GM18867 (cell line): ENCODE results near the gene SYNPO2.
A peak's percentile ranks its signal among the peaks of the same experiment; 100 is the strongest.
"Not testable (repeated sequence)": the region's sequence is repeated elsewhere in the genome, so short reads cannot be mapped to it uniquely, and the experiment has no call there.

Experiments
- ATAC-seq: cut with Tn5 transposase; IDR thresholded peaks from one replicate; pipeline ENCODE4 v1.9.1; 2021; ENCODE audit warnings: mild to moderate bottlenecking, moderate library complexity; ENCODE audit not compliant: unreplicated experiment

The SYNPO2 gene

DNA sequence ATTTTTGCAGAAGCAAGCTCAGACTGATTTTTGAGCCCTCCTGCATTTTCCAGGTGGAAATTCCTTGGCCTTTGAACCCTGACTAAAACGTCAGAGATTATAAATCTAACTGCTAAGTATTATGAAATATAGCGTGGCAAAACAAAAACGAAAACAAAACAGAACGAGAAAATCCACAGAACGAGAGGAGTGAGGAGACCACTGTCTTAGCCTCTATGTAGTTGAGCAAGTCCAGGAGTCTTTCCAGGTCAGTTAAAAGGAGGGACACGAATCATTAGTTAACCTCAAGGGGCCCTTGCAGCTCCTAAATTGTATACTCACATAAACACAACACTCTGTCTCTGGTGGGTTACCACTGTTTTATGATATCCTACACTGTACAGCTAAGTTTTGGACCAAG is 80.2 kb downstream of the SYNPO2 start:
- ATAC-seq: no peak

DNA sequence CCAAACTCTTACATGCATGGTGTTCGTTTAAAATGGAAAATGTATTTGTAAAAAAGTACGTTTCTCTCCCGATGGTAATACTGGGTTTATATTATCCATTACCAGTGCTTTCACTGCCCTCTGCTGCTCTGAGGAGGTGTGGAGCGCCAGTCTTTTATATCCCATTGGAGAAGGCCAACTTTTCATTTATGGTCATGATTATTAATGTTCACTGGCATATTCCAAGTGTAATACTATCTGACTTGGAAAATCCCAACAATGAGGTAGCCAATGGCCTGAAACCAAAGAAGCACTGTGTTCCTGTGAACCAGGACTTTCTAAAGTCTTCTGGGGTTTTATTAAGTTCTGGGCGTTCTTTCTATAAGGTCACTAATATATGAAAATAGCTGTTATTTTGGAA is 80.7 kb downstream of the SYNPO2 start:
- no peak for ATAC-seq

DNA sequence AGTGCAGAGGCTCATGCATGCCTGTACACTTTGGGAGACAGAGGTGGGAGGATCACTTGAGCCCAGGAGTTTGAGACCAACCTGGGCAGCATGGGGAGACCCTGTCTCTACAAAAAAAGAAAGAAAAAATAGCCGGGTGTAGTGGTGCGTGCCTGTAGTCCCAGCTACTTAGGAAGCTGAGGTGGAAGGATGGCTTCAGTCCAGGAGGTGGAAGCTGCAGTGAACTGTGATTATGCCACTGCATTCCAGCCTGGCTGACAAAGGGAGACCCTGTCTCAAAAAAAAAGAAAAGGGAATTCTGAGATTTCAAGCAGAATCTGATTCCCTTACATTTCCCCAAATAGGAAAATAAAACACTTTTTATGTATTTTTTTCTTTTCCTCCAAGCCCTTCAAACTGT is 83.5 kb downstream of the SYNPO2 start:
- no peak for ATAC-seq

DNA sequence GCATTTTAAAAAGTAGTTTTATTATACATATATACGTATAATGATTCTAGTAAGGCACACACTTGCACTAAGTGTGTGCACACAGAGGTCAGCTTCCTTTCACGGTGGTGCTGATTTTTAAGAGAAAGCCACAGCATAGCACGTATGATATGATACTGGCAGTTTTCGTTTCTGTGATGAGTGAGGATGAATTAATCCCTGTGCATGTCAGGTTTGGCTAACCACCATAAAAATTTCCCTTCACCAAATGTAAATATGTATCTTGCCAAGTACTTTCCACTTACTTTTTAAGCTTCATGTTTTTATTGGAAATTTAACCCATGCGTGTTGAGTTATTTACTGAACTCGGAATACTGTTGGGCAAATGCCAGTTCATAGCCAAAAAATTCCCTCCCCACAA is 84.6 kb downstream of the SYNPO2 start:
- no peak for ATAC-seq

DNA sequence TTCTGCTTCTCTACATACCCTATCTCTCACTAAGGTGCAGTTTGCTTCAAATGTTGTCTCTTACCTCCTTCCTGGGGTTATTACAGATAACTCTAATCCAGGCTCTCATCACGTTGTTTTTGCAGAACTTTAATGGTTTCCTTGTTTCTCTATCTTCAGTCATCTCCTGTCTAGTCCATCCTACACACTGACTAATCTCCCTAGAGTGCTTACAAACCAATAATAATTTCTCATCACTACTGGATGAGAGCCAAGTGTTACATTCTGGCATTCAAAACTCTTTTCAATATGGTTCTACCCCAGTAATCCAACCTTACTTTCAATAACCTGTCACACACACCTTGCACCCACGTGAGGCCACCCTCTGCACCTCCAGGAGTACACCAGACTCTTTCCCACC is 86.1 kb downstream of the SYNPO2 start:
- ATAC-seq: no peak

DNA sequence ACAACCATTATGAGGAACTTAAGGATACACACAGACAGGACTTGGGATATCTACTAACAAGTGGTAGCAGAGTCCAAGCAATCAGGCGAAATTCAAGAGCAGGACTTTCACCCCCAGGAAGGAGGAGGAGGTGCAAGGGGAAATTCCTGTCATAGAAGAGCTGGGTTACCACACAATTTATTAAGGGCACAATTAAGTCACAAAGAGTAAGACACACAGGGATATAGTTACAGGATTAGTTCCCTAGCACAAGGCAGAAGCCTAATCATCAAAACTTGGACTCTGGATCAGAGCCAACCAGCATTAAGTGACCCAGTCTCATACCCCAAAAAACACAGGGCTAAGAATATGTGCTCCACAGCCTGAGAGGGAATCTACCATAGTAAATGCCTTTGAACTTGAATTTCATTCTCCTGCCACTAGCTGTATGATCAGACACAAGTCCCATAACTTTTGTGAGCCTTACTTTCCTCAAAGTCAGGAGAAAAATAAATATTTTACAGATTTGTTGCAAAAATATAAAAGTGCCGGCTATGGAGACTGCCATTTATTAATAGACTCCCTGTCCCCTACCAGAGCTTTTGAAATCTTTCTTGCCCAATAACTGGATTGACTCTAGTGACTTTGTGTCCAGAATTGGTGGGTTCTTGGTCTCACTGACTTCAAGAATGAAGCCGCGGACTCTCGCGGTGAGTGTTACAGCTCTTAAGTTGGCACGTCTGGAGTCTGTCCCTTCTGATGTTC is 87.0 kb downstream of the SYNPO2 start:
- no peak for ATAC-seq

DNA sequence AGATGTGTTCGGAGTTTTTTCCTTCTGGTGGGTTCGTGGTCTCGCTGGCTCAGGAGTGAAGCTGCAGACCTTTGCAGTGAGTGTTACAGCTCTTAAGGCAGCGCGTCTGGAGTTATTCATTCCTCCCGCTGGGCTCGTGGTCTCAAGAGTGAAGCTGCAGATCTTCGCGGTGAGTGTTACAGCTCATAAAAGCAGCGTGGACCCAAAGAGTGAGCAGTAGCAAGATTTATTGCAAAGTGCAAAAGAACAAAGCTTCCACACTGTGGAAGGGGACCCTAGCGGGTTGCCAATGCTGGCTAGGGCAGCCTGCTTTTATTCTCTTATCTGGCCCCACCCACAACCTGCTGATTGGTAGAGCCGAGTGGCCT is 87.5 kb downstream of the SYNPO2 start:
- ATAC-seq: not testable (repeated sequence)

DNA sequence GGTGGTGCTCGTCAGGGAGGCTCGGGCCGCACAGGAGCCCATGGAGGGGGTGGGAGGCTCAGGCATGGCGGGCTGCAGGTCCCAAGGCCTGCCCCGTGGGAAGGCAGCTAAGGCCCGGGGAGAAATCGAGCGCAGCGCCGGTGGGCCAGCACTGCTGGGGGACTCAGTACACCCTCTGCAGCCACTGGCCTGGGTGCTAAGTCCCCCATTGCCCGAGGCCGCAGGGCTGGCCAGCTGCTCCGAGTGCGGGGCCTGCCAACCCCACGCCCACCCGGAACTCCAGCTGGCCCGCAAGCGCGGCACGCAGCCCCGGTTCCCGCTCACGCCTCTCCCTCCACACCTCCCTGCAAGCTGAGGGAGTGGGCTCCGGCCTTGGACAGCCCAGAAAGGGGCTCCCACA is 88.4 kb downstream of the SYNPO2 start:
- ATAC-seq: not testable (repeated sequence)

DNA sequence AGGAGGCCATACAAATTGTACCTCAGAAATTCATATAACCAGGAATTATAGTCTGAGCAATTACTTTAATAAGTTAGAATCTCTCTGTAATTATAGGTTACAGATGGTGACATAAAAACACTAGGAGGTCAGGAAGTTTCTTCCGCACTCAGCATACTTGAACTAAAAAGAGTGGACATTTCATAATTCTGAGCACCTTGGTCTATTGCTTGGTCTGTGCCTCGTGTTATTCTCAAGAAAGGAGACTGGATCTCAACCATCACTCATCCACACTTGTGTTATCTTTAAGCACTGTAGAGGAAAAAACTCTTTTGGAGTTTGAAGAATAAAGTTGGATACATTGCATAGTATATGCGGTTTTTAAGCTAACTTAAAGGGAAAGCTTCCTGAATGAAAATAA is 91.1 kb downstream of the SYNPO2 start:
- ATAC-seq: no peak

DNA sequence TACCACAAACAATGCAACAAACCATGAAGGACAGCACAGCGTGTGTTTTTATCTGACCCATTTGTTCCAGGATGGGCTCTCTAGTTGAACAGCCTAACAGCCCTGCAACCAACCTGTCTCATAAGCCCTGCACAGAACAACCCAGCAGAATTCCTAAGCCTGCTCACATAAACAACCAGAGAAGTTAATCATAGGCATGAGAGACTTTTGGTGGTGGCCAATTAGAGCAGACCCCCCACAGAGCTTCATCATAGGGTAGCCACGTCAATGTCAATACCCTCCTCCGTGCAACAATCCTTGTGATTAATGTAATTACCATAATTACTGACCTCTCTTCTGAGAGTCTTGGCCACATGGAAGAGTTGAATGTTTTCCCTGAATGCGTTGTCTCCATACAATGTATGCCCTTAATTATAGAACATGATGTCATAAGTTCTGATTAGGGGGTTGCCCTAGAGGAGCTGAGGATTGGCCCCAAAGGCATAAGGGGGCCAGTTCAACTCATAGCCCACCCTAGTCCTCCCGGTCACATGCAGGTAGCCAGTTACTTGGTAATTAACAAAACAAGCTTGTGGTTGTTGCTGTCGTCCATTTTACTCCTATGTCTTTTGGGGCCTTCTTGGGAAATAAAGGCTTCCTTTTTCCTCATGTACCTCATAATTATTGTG is 92.7 kb downstream of the SYNPO2 start:
- ATAC-seq: no peak

DNA sequence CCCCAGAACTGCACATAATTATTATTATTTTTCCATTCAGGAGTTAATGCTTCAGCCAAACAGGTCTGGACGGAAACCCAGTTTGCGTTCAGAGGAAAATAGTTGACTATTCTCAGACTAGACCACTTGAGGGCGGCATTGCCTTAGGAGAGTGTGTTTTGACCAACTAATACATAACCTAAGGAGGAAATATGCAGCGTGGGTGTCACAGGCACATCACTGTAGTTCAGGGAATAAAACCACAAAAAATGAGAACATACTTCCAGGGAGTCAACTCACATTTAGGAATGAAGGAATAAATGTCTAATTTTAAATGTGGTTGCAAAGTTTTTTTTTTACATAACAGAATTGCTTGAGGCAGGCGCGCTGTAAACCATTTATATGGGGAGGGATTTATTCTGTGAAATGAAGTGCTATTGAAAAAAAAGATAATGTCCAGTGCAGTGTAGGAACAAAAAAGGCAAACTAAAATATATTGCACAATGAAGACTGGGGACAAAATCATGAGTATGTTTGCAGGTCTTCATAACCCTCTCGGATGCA is 93.3 kb downstream of the SYNPO2 start:
- peak; percentile 92 for ATAC-seq

DNA sequence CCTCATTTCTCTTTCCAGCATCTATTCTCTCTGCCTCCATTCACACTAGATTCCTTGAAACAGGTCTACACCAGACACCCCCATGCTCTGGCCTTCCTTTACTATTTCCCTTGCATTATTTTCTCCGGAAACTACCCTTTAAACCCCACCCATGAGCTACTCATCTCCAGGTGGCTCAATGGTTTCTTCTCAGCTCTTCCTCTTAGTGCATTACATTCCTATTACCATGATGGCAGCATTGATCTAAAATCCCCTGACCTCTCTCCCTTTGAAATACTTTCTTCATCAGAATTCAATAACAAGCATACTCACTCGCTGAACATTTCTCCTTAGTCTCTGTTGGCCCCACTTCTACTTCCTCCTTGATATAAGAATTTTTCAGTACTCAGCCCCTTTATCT is 94.6 kb downstream of the SYNPO2 start:
- no peak for ATAC-seq

DNA sequence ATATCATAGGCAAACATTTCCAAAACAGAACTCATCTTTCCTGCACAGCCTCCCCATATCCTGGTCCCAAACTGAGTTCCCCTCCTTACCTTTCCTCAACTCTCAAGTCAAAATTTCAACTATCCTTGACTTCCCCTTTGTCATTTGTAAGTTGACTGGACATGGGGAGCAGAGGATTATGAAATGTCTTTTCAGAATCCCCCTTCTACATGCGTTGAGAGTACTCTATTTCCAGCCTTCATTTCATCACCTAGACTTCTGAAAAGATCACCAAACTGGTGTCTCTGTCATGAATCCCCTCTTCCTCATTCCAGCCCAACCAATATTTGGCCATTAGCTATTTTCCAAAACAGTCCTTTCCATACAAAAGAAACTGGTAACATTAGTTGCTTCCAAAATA is 95.2 kb downstream of the SYNPO2 start:
- no peak for ATAC-seq

DNA sequence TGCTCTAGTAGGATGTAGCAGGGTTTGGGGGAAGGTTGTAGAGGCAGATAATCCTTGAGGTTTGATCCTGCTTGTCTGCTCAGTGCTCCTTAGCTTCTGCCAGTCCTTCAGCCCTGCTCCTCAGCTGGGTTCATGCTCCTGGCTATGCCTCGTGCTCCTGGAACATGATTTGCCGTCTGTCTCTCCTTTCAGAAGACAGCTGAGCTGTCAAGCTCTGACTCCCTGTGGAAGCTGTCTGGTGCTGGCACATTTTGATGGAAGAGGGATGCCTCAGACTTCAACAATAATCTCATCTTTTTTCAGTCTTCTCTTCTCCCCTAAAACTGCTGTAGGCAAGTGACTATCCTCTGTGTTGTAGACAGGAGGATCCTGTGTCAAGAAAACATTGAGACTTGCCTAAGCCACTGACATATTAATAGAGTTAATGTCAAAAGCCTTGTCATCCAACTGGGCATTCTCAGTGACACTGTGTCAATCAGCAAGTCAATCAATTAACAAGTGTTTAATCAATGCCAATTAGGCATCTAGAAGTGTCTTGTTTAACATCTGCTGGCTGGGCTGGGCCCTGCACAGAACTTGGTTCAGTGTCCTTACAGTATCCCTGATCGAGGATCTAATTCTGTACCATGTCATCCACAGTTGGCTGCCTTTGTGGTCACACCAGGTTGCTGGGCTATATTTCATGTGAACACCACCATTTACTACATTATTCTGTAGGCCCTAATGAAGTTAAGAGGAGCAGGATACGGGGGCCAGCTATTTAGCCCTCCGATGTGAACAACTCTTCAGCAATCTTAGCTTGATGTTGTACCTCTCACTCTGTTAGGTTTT is 96.7 kb downstream of the SYNPO2 start:
- ATAC-seq: no peak

DNA sequence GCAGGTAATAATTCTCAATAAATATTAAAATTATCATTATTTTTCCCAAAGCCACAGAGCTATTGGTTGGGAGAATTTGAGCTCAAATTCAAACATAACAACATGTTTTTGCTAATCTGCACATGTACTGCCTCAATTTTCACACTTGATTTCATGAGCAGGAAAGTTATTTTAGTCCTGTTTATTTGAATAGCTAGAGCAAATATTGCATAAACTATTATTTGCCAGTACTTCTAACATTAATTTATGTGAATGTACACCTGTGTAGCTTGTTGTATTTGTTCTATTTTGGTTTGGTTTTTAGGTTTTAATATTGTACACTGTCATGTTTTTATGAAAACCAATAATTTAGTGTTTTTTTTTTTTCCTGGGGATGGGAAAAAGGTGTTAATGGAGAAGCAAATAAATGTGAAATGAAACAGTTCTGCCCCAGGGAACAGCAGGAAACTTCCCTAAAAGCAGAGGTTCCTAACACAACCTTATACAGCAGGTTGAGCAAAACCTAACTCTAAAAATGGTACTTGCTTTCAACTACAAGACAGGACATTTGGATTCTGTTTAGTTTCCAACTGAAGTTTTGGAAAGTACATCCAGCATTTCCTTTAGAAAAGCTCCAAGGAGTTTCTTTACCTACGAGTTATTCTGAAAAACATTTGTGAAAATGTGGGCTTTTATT is 99.4 kb downstream of the SYNPO2 start:
- ATAC-seq: no peak

DNA sequence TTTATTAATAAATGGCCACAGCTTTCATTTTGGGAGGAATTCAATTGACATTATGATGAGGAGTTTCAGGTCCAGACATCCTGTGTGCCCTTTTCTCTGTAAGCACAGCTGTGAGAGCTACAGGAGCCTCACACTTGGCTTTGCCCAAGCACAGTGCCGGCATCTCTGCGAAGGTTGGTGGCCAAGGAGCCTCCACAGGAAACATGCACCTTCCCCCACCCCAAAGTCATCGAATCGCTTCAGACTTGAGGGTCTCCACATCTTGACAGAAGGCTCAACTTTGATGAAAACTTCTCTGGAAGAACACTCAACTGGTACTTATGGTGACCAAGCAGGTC is 100.0 kb downstream of the SYNPO2 start:
- no peak for ATAC-seq

DNA sequence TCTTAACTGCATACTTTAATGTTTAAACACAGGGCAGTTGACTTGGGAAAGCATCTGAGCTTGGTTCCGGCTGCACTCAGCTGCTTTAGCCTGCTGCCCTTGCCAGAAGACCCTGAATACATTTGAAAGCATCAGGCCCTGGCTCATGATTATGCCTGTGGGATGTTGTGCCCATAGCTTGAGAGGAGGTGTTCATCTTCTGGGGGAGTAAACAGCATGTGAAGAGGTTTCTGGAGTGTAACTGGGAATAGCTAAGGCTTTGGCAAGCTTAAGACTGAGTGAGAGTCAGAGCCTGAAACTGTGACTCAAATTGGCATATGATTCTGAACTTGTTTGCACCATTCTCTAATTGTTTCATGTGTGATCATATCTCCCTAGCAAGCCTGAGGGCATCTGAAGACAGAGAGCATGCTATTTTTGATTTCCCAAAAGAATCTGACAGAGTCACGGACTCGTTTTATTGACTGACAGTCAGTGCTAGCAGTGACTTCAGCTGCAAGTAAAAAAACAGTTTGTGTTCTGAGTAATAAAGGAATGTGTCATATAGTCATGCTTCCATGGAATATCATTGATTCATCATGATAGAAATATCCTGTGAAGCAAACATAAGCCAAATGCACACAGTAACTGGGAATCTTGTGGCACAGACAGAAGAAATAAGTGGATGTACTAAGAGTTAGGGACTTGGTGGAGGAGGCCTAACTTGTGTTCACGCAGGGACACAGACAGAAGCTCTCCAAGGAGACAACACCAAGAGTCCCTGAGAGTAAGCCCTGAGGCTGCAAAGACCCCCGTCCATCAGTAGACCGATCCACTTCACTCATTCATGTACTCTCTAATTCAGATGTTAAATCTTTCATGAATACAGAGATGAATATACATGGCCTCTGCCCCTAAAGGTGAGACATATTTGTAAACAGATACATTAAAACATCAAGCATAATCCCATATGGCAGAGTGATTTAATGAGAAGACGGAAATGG is 100.7 kb downstream of the SYNPO2 start:
- no peak for ATAC-seq

DNA sequence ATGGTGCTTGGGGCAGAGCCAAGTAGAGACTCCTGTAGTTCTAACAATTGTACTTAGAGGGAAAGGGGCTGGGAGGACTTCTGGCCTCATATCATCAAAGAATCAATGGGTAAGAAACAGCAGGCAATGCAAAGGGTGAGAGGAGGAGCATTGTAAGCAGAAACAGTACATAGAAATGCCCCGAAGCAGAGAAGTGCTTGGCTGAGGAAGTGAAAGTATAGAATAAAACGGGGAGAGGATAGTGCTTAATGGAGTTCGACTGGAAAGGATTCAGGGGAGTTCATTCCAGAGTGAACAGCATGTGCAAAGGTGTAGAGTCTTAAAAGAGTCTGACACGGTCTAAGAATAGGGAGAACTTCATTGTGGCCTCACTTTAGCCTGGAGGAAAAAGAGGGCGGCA is 103.0 kb downstream of the SYNPO2 start:
- ATAC-seq: peak; percentile 58

DNA sequence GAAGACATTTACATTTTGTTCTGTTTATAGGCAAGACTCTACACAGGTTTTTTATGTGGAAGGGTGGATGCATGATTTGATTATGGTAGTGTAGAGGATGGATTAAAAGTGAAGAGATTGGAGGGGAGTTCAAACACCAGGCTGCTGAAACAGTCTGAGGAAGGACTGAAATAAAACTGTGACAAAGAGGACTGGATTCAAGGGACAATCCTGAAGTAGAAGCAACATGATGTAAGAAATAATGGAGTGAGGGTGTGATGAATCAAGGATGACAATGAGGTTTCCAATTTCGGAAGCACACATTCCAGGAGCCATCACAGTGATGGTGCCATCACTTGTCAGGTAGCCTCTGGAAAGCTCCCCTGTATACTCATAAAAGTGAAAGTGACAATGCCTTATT is 103.5 kb downstream of the SYNPO2 start:
- ATAC-seq: no peak

DNA sequence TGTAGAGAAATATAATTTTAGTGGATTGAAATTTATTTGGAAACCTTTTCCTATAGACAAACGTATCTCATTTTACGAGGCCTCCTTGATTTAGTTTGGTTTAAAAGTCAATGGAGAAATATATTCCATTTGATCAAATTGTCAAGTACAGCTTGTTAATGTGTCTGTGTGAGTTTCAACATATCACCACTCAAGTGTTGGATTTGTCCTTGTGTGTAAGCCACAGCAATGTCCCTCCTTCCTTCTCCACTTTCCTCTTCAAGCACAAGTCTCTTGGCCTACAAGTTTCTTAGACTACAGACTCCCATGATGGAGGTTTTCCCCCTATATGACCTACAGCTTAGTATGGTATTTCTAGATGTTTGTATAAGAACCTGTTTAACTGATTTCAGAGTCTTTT is 104.7 kb downstream of the SYNPO2 start:
- no peak for ATAC-seq
